RKO (cell line): ENCODE measurements around the gene SNX1.

Experiments
- DNase-seq: peaks from one replicate; pipeline ENCODE4 v3.0.0-alpha.2; 2016; ENCODE audit warnings: low spot score

SNX1 gene

GRCh38 chr15:64163659-64164362, 68.0 kb downstream of the SNX1 start:
- no peak for DNase-seq

GRCh38 chr15:64164436-64164835, 68.7 kb downstream of the SNX1 start:
- DNase-seq, result no peak

GRCh38 chr15:64166102-64166890, 70.5 kb downstream of the SNX1 start:
- DNase-seq, result no peak

- no peak for DNase-seq
Measured at GRCh38 chr15:64180235-64180824, 84.5 kb downstream of the SNX1 start.

- DNase-seq, result no peak
Measured at GRCh38 chr15:64182859-64183370, 87.1 kb downstream of the SNX1 start.

GRCh38 chr15:64185146-64185911, 89.5 kb downstream of the SNX1 start:
- DNase-seq, result no peak

- DNase-seq, result no peak
Measured at GRCh38 chr15:64187396-64188191, 91.8 kb downstream of the SNX1 start.
